ENCODE results near the gene UPP2. TPM values are rescaled to one million over a fixed set of nuclear protein-coding genes. Genes with fewer than 3 reads are reported as not detected.

Gene UPP2
- polyA plus RNA-seq, 1 experiment, result not detected

DNA sequence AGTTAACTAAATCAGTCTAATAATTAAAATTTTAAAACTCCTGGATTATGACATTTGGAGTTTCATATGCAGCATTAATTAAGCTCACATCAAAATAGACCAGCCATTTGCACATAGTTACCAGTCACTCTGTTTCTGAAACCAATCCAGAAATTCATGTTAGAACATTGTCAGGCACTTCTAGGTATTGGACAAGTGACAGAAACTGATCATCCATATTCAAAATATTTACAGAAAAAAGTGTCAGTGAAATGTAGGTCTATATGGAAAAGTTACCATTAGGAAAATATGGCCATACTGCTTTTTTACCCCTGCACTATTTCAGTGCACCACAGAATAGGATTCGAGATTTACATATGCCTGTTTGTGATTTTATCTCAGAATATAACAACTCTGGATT is 33.4 kb downstream of the UPP2 start:
- H3K4me3 ChIP-seq (ENCODE audit: low read depth, low read length), result no peak overlapping the region
- no peaks in the 10 kb centered on the region for H3K9me3 ChIP-seq (ENCODE audit: control insufficient read depth, insufficient read depth, low read length)
- H3K27ac ChIP-seq (ENCODE audit: low read depth, low read length), result no peak overlapping the region
- ChIA-PET POLR2A (no interaction called here), CTCF (no interaction called here)
- TF ChIP-seq, protein P1, sequence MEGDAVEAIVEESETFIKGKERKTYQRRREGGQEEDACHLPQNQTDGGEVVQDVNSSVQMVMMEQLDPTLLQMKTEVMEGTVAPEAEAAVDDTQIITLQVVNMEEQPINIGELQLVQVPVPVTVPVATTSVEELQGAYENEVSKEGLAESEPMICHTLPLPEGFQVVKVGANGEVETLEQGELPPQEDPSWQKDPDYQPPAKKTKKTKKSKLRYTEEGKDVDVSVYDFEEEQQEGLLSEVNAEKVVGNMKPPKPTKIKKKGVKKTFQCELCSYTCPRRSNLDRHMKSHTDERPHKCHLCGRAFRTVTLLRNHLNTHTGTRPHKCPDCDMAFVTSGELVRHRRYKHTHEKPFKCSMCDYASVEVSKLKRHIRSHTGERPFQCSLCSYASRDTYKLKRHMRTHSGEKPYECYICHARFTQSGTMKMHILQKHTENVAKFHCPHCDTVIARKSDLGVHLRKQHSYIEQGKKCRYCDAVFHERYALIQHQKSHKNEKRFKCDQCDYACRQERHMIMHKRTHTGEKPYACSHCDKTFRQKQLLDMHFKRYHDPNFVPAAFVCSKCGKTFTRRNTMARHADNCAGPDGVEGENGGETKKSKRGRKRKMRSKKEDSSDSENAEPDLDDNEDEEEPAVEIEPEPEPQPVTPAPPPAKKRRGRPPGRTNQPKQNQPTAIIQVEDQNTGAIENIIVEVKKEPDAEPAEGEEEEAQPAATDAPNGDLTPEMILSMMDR (IDR thresholded peaks at IDR 0.05; ENCODE audit: low read depth, low read length), result no peak
- no peaks in the 10 kb centered on the region for H3K27me3 ChIP-seq (ENCODE audit: control insufficient read depth, insufficient read depth, low read length)
- no peak for DNase-seq (ENCODE audit: low read depth, low spot score)

DNA sequence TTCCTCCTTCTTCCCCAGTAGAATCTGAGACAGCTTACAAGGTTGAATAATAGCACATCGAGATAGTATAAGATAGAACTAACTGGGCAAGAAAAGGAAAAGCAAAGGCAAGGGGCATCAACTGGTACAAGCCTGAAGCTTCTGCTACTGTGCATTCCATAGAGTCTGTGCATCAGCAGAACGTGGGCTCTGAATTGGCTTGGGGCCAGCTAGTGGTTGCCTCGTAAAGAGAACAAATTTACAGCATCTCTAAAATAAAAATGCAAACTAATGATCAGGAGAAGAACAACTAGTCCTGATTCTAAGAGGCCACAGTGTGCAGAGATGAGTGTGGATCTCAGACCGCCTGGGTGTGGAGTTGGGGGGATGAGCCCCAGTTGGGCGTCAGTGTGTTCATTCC is 36.6 kb downstream of the UPP2 start:
- no peaks in the 10 kb centered on the region for H3K9me3 ChIP-seq (ENCODE audit: control insufficient read depth, insufficient read depth, low read length)
- CTCF ChIA-PET, result no interaction called here
- no peaks in the 10 kb centered on the region for H3K27me3 ChIP-seq (ENCODE audit: control insufficient read depth, insufficient read depth, low read length)
- TF ChIP-seq, protein P1 (IDR thresholded peaks at IDR 0.05; ENCODE audit: low read depth, low read length), result no peak
- no peak overlapping the region for H3K27ac ChIP-seq (ENCODE audit: low read depth, low read length)
- POLR2A ChIA-PET, result no interaction called here
- DNase-seq (ENCODE audit: low read depth, low spot score), result no peak
- no peak overlapping the region for H3K4me3 ChIP-seq (ENCODE audit: low read depth, low read length)

DNA sequence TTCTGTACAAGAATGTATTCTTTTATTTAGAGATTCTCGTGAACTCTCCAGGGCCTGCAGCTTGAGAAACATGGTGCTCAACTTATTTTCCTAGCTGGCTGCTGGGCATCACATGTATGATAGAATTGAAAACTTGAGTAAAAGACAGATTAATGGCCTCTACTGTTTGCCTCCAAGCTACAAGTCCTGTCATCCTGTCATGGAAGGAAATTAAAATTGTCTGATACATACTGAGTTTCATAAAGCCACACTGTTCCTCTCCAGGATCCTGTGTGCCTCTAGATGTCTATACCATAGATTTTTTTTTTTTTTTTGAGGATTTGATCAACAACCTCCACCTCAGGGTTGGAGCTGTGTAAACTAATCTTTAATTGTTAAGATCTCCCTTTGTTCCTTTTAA is 38.5 kb downstream of the UPP2 start:
- CTCF ChIA-PET, result no interaction called here
- no peak overlapping the region for H3K4me3 ChIP-seq (ENCODE audit: low read depth, low read length)
- no peak for DNase-seq (ENCODE audit: low read depth, low spot score)
- H3K27ac ChIP-seq (ENCODE audit: low read depth, low read length), result no peak overlapping the region
- H3K27me3 ChIP-seq (ENCODE audit: control insufficient read depth, insufficient read depth, low read length), result no peaks in the 10 kb centered on the region
- TF ChIP-seq, protein P1 (IDR thresholded peaks at IDR 0.05; ENCODE audit: low read depth, low read length), result no peak
- no peaks in the 10 kb centered on the region for H3K9me3 ChIP-seq (ENCODE audit: control insufficient read depth, insufficient read depth, low read length)
- POLR2A ChIA-PET, result no interaction called here

DNA sequence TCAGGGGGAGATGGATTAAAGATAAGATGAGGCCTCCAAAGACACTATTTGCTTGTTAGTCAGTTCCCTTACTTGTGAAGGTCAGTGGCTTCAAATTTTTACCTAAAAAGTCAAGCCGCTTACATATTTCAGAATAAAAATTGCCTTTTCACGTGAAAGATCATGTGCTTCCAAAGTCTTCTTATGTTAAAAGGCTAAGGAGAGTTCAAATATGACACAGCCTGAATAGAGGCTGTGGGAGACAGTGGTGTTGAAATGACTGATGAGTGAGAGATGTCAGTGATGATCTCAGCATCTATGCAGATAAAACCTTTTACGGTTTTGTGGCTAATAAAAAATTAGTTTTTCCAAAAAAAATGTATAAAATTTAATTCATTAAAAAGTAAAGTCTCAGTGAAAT is 40.5 kb downstream of the UPP2 start:
- POLR2A ChIA-PET, result no interaction called here
- H3K4me3 ChIP-seq (ENCODE audit: low read depth, low read length), result no peak overlapping the region
- TF ChIP-seq, protein P1 (IDR thresholded peaks at IDR 0.05; ENCODE audit: low read depth, low read length), result no peak
- no peak for DNase-seq (ENCODE audit: low read depth, low spot score)
- CTCF ChIA-PET, result no interaction called here
- no peak overlapping the region for H3K27ac ChIP-seq (ENCODE audit: low read depth, low read length)
- no peaks in the 10 kb centered on the region for H3K9me3 ChIP-seq (ENCODE audit: control insufficient read depth, insufficient read depth, low read length)
- no peaks in the 10 kb centered on the region for H3K27me3 ChIP-seq (ENCODE audit: control insufficient read depth, insufficient read depth, low read length)

DNA sequence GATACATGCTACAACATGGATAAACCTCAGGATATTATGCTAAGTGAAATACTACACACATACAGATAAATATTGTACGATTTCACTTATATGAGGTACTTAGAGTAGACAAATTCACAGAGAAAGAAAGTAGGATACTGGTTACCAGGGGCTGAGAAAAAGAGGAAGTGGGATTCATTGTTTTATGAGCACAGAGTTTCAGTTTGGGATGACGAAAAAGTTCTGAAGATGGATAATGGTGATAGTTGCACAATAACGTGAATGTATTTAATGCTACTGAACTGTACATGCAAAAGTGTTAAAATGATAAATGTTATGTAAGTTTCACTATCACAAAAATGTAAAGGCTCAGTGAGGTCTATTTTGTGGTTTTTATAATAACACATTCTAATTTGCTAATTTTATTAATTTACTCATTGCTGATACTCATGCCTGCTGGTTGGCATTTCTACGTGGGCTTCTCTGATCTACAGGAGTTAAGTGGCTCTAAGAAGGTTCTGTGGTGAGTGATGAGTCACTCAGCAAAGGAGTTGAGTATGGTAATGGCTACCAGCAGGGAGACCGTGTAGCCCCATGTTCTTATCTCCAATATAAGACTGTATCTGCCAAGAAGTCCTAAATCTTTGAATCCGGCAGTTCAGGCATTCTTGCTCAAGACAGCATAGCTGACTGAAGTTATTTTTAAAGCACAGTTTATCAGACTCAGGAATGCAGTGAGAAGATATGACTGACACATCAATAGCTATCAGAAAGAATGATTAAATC is 41.1 kb downstream of the UPP2 start:
- POLR2A ChIA-PET, result no interaction called here
- DNase-seq (ENCODE audit: low read depth, low spot score), result no peak
- H3K4me3 ChIP-seq (ENCODE audit: low read depth, low read length), result no peak overlapping the region
- H3K27ac ChIP-seq (ENCODE audit: low read depth, low read length), result no peak overlapping the region
- H3K27me3 ChIP-seq (ENCODE audit: control insufficient read depth, insufficient read depth, low read length), result no peaks in the 10 kb centered on the region
- CTCF ChIA-PET, result no interaction called here
- TF ChIP-seq, protein P1 (IDR thresholded peaks at IDR 0.05; ENCODE audit: low read depth, low read length), result no peak
- no peaks in the 10 kb centered on the region for H3K9me3 ChIP-seq (ENCODE audit: control insufficient read depth, insufficient read depth, low read length)

All from AG04450 (cell line).